IMR-90 (cell line): ENCODE data around the gene QKI. TPM values are rescaled to one million over a fixed set of nuclear protein-coding genes. Genes with fewer than 3 reads are reported as not detected.

Experiments
- ATAC-seq: fragments of 200-7000 bp; cut with Tn5 transposase; 2 replicates; pipeline ENCODE4 v1.9.1; 2020; ENCODE audit warnings: low read depth, mild to moderate bottlenecking, moderate library complexity
- BruUV-seq: library from RNA; stranded (reverse); fragments of 400-500 nt; replicated peaks from 2 replicates; lab custom pipeline; 2021; lab: Mats Ljungman, UMichigan
- CTCF ChIA-PET: fragments of 300-600 bp; formaldehyde crosslinking; extraction: SDS; loops from one replicate; lab custom pipeline; 2021; ENCODE audit warnings: antibody characterized with exemption; lab: Yijun Ruan, JAX
- POLR2A ChIA-PET: fragments of 300-600 bp; sonication (Branson Sonifier 250); formaldehyde crosslinking; loops from one replicate; lab custom pipeline; 2022; ENCODE audit warnings: antibody characterized with exemption; ENCODE audit not compliant: unreplicated experiment; lab: Charles Lee
- DNase-seq: peaks from one replicate; pipeline ENCODE4 v3.0.0; 2013
- H2AFZ ChIP-seq: replicated peaks from 2 replicates; pipeline ENCODE3; 2013; ENCODE audit warnings: low read length, mild to moderate bottlenecking; ENCODE audit not compliant: poor library complexity
- H2AK5ac ChIP-seq: 2 replicates; pipeline ENCODE4 v1.6.1; 2013; ENCODE audit warnings: low read depth, low read length, inconsistent platforms
- H2AK9ac ChIP-seq: replicated peaks from 2 replicates; pipeline ENCODE3; 2013; ENCODE audit warnings: mild to moderate bottlenecking, low read depth, low read length, moderate library complexity; ENCODE audit not compliant: poor library complexity
- H2BK120ac ChIP-seq: 2 replicates; pipeline ENCODE4 v1.6.1; 2013; ENCODE audit warnings: low read depth, low read length, inconsistent platforms
- H2BK15ac ChIP-seq: 3 replicates; pipeline ENCODE4 v1.6.1; 2013; ENCODE audit warnings: low read depth, low read length, inconsistent platforms
- H2BK20ac ChIP-seq: 2 replicates; pipeline ENCODE4 v1.6.1; 2013; ENCODE audit warnings: low read depth, mild to moderate bottlenecking, inconsistent platforms, low read length, moderate library complexity
- H2BK5ac ChIP-seq: 2 replicates; pipeline ENCODE4 v1.6.1; 2013; ENCODE audit warnings: mild to moderate bottlenecking, low read depth, low read length, inconsistent platforms; ENCODE audit not compliant: poor library complexity, severe bottlenecking
- H3K14ac ChIP-seq: replicated peaks from 2 replicates; pipeline ENCODE4 v1.6.1; 2013; ENCODE audit warnings: low read depth, low read length, inconsistent platforms
- H3K18ac ChIP-seq: 2 replicates; pipeline ENCODE4 v1.6.1; 2013; ENCODE audit warnings: low read depth, low read length, control low read depth
- H3K23ac ChIP-seq: 2 replicates; pipeline ENCODE4 v1.6.1; 2013; ENCODE audit warnings: low read depth, low read length, inconsistent platforms
- H3K27ac ChIP-seq: 2 replicates; pipeline ENCODE4 v1.5.1; 2013; ENCODE audit warnings: mild to moderate bottlenecking, control low read depth, low read length; ENCODE audit not compliant: insufficient read depth
- H3K27me3 ChIP-seq: 2 replicates; pipeline ENCODE4 v1.6.1; 2013; ENCODE audit warnings: low read length; ENCODE audit not compliant: control insufficient read depth, insufficient read depth
- H3K36me3 ChIP-seq: 2 replicates; pipeline ENCODE4 v1.6.1; 2013; ENCODE audit warnings: low read length, mixed read lengths; ENCODE audit not compliant: control insufficient read depth, insufficient read depth
- H3K4ac ChIP-seq: 2 replicates; pipeline ENCODE4 v1.6.1; 2013; ENCODE audit warnings: low read depth, low read length, inconsistent platforms
- H3K4me1 ChIP-seq: 2 replicates; pipeline ENCODE4 v1.6.1; 2013; ENCODE audit warnings: low read length, mixed read lengths; ENCODE audit not compliant: control insufficient read depth, insufficient read depth
- H3K4me2 ChIP-seq: 2 replicates; pipeline ENCODE4 v1.6.1; 2013; ENCODE audit warnings: low read depth, mild to moderate bottlenecking, control low read depth, low read length, moderate library complexity
- H3K4me3 ChIP-seq: 2 replicates; pipeline ENCODE4 v1.5.1; 2013; ENCODE audit warnings: low read depth, mild to moderate bottlenecking, control low read depth, low read length, moderate library complexity; ENCODE audit not compliant: insufficient read depth
- H3K56ac ChIP-seq: 2 replicates; pipeline ENCODE4 v1.6.1; 2013; ENCODE audit warnings: low read length, inconsistent platforms; ENCODE audit not compliant: insufficient read depth; ENCODE audit errors: extremely low read depth
- H3K79me1 ChIP-seq, 2 experiments: 2 replicates each; pipeline ENCODE4 v1.6.1; 2013; ENCODE audit warnings: low read length in 2 of 2, inconsistent platforms in 1 of 2, low read depth in 1 of 2
- H3K9ac ChIP-seq: 2 replicates; pipeline ENCODE4 v1.6.1; 2013; ENCODE audit warnings: low read depth, low read length, control low read depth
- H3K9me1 ChIP-seq: 2 replicates; pipeline ENCODE4 v1.6.1; 2013; ENCODE audit warnings: low read length, inconsistent platforms; ENCODE audit not compliant: insufficient read depth
- H3K9me3 ChIP-seq: 2 replicates; pipeline ENCODE4 v1.6.1; 2013; ENCODE audit warnings: low read length; ENCODE audit not compliant: control insufficient read depth, insufficient read depth
- H4K20me1 ChIP-seq: 2 replicates; pipeline ENCODE4 v1.6.1; 2013; ENCODE audit warnings: low read length, inconsistent platforms; ENCODE audit not compliant: insufficient read depth
- H4K5ac ChIP-seq: 2 replicates; pipeline ENCODE4 v1.6.1; 2013; ENCODE audit warnings: mild to moderate bottlenecking, low read depth, low read length, control low read depth
- H4K8ac ChIP-seq, 2 experiments: 2 replicates each; pipeline ENCODE4 v1.6.1; 2013; ENCODE audit warnings: low read depth in 2 of 2, low read length in 2 of 2, control low read depth in 1 of 2, inconsistent platforms in 1 of 2
- H4K91ac ChIP-seq: 2 replicates; pipeline ENCODE4 v1.6.1; 2013; ENCODE audit warnings: low read depth, low read length, inconsistent platforms; ENCODE audit not compliant: insufficient read depth
- BHLHE40 ChIP-seq: fragments of 150-350 bp; IDR thresholded peaks from 2 replicates; pipeline ENCODE4 v1.6.1; 2016; ENCODE audit warnings: mild to moderate bottlenecking, low read depth, low read length
- CHD1 ChIP-seq: IDR thresholded peaks from 2 replicates; pipeline ENCODE4 v1.6.1; 2012; ENCODE audit warnings: low read depth, low read length, improper control_type of control experiment
- FOS ChIP-seq: fragments of 150-350 bp; IDR thresholded peaks from 2 replicates; pipeline ENCODE4 v1.6.1; 2016; ENCODE audit warnings: low read depth, low read length
- MAFK ChIP-seq: IDR thresholded peaks from 2 replicates; pipeline ENCODE4 v1.6.1; 2012; ENCODE audit warnings: low read depth, low read length, improper control_type of control experiment
- MAZ ChIP-seq: IDR thresholded peaks from 2 replicates; pipeline ENCODE4 v1.6.1; 2012; ENCODE audit warnings: low read depth, mild to moderate bottlenecking, low read length, improper control_type of control experiment, moderate library complexity, borderline replicate concordance
- MXI1 ChIP-seq: IDR thresholded peaks from 2 replicates; pipeline ENCODE4 v1.6.1; 2012; ENCODE audit warnings: low read depth, mild to moderate bottlenecking, low read length, moderate library complexity, borderline replicate concordance
- POLR2A ChIP-seq: IDR thresholded peaks from 2 replicates; pipeline ENCODE4 v1.6.1; 2012; ENCODE audit warnings: mild to moderate bottlenecking, low read depth, low read length
- RAD21 ChIP-seq: IDR thresholded peaks from 2 replicates; pipeline ENCODE4 v1.6.1; 2012; ENCODE audit warnings: low read length, improper control_type of control experiment
- RCOR1 ChIP-seq: IDR thresholded peaks from 2 replicates; pipeline ENCODE4 v1.6.1; 2012; ENCODE audit warnings: mild to moderate bottlenecking, low read length, improper control_type of control experiment; ENCODE audit not compliant: insufficient replicate concordance
- RFX5 ChIP-seq: IDR thresholded peaks from 2 replicates; pipeline ENCODE4 v1.8.0; 2012; ENCODE audit warnings: low read depth, mild to moderate bottlenecking, low read length, moderate library complexity
- SMC3 ChIP-seq: fragments of 150-350 bp; IDR thresholded peaks from 2 replicates; pipeline ENCODE4 v1.6.1; 2016; ENCODE audit warnings: low read depth, mild to moderate bottlenecking, antibody characterized with exemption, low read length, moderate library complexity
- WGBS, 2 experiments: methylation state at CpG; one replicate each; pipeline versions ENCODE4 v1.1.5 to v1.1.7; 2013; ENCODE audit warnings: missing lambda C conversion rate in 2 of 2; ENCODE audit not compliant: insufficient read length in 1 of 2; ENCODE audit errors: extremely low coverage in 2 of 2; 5-methylcytosine and 5-hydroxymethylcytosine counted together
- dilution Hi-C: fragments of 300-500 bp; cut with HindIII; formaldehyde crosslinking; loops from one replicate; pipeline ENCODE4 v1.14.3; 2018; ENCODE audit warnings: low sequenced_read_pairs; ENCODE audit not compliant: unreplicated experiment
- in situ Hi-C: fragments of 300-500 bp; cut with MboI; formaldehyde crosslinking; loops from 3 replicates; pipeline ENCODE4 v1.14.3; 2019; ENCODE audit warnings: low sequenced_read_pairs, inconsistent platforms, mixed read lengths
- intact Hi-C: fragments of 100-400 bp; cut with micrococcal nuclease; formaldehyde crosslinking; loops from 2 replicates; pipeline ENCODE4 v1.10.0; 2022
- polyA plus RNA-seq, 3 experiments: library from polyadenylated mRNA; depleted of rRNA; stranded (reverse); fragments of >200 nt; gene quantifications; 2 replicates each; pipeline ENCODE4 v1.2.3, GENCODE V29; 2012; ENCODE audit warnings: low replicate concordance in 1 of 3
- total RNA-seq: library from RNA; depleted of rRNA; stranded (reverse); fragments of >200 nt; gene quantifications from 2 replicates; pipeline ENCODE4 v1.2.3, GENCODE V29; 2012
- TF ChIP-seq, protein P1 (sequence below): fragments of 150-350 bp; IDR thresholded peaks from 2 replicates; pipeline ENCODE4 v1.6.1; 2016; ENCODE audit warnings: low read depth, mild to moderate bottlenecking, low read length, moderate library complexity, borderline replicate concordance
- TF ChIP-seq, protein P2 (sequence below): conservative IDR thresholded peaks from 2 replicates; pipeline ENCODE4 v1.5.1; 2012; ENCODE audit warnings: mild to moderate bottlenecking, low read depth, low read length, improper control_type of control experiment
- TF ChIP-seq, protein P3 (sequence below): fragments of 150-350 bp; IDR thresholded peaks from 2 replicates; pipeline ENCODE4 v1.6.1; 2017; ENCODE audit warnings: mild to moderate bottlenecking, antibody characterized with exemption, low read length, low read depth

Gene QKI
- total and polyA plus RNA-seq, 2 of the 4 experiments (the other 2 are of a cell fraction): 112 to 232 TPM

DNA sequence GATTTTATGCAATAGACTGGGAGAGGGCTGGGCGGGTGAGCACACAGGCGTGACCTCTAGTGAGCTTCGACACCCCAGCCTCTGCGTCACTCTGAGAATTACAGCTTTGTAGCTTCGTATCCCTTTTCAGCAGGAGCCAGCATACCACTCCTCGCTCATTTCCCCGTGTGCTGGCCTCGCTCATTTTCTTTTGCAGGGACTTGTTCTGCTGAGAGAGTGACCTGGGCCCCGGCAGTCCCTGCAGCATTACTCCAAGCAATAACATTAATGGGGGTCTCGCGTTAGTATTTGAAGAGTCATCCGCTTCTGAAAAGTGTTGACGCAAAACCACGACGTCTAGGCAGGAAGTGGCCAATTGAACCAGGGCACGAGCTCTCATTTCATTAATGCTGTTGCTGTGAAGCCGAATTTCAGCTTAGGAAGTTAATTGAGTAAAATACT is 193.7 kb downstream of the QKI start:
- in situ Hi-C loops: no loop called here
- WGBS, 2 experiments: 88% methylated on average over 1 of the region's 17 CpGs; no CpG with 5 or more reads in 1 of the 2 experiments
- no peak overlapping the region for H2AK5ac ChIP-seq

More for the DNA sequence above, 193.7 kb downstream of the QKI start:
- H3K79me1 ChIP-seq: no peaks in the 10 kb centered on the region
- H3K27ac ChIP-seq: no peak overlapping the region
- H4K8ac ChIP-seq: no peak overlapping the region
- H3K4me1 ChIP-seq: peaks cover 2% of the 10 kb centered on the region; the same call in 1 of the 2 replicates
- no peak for DNase-seq
- no peak overlapping the region for H3K14ac ChIP-seq
- H2AK9ac ChIP-seq: no peak overlapping the region
- ATAC-seq: no peak
- TF ChIP-seq RFX5 (no peak), MAZ (no peak), FOS (no peak), POLR2A (no peak), SMC3 (no peak), MXI1 (no peak), MAFK (no peak), RCOR1 (no peak), CHD1 (no peak), RAD21 (no peak), BHLHE40 (no peak)
- TF ChIP-seq, protein P1, sequence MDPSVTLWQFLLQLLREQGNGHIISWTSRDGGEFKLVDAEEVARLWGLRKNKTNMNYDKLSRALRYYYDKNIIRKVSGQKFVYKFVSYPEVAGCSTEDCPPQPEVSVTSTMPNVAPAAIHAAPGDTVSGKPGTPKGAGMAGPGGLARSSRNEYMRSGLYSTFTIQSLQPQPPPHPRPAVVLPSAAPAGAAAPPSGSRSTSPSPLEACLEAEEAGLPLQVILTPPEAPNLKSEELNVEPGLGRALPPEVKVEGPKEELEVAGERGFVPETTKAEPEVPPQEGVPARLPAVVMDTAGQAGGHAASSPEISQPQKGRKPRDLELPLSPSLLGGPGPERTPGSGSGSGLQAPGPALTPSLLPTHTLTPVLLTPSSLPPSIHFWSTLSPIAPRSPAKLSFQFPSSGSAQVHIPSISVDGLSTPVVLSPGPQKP: no peak
- TF ChIP-seq, protein P2, sequence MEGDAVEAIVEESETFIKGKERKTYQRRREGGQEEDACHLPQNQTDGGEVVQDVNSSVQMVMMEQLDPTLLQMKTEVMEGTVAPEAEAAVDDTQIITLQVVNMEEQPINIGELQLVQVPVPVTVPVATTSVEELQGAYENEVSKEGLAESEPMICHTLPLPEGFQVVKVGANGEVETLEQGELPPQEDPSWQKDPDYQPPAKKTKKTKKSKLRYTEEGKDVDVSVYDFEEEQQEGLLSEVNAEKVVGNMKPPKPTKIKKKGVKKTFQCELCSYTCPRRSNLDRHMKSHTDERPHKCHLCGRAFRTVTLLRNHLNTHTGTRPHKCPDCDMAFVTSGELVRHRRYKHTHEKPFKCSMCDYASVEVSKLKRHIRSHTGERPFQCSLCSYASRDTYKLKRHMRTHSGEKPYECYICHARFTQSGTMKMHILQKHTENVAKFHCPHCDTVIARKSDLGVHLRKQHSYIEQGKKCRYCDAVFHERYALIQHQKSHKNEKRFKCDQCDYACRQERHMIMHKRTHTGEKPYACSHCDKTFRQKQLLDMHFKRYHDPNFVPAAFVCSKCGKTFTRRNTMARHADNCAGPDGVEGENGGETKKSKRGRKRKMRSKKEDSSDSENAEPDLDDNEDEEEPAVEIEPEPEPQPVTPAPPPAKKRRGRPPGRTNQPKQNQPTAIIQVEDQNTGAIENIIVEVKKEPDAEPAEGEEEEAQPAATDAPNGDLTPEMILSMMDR: no peak
- TF ChIP-seq, protein P3, sequence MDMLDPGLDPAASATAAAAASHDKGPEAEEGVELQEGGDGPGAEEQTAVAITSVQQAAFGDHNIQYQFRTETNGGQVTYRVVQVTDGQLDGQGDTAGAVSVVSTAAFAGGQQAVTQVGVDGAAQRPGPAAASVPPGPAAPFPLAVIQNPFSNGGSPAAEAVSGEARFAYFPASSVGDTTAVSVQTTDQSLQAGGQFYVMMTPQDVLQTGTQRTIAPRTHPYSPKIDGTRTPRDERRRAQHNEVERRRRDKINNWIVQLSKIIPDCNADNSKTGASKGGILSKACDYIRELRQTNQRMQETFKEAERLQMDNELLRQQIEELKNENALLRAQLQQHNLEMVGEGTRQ: no peak
- no peak overlapping the region for H4K91ac ChIP-seq
- H3K9me3 ChIP-seq: no peaks in the 10 kb centered on the region
- H2BK120ac ChIP-seq: no peak overlapping the region
- ChIA-PET POLR2A (no interaction called here), CTCF (no interaction called here)
- no peak overlapping the region for H3K18ac ChIP-seq
- H2BK20ac ChIP-seq: no peak overlapping the region
- no peak overlapping the region for H3K4me3 ChIP-seq
- H3K4me2 ChIP-seq: no peak overlapping the region
- dilution Hi-C loops: no loop called here
- no TSS peak for BruUV-seq
- no peaks in the 10 kb centered on the region for H3K27me3 ChIP-seq
- no peak overlapping the region for H3K56ac ChIP-seq
- no peak overlapping the region for H3K23ac ChIP-seq
- intact Hi-C loops: no loop called here
- no peaks in the 10 kb centered on the region for H3K36me3 ChIP-seq
- H2AFZ ChIP-seq: no peak overlapping the region
- H2BK5ac ChIP-seq: no peak overlapping the region
- no peak overlapping the region for H4K5ac ChIP-seq
- H3K9ac ChIP-seq: no peak overlapping the region
- no peak overlapping the region for H3K4ac ChIP-seq
- no peaks in the 10 kb centered on the region for H4K20me1 ChIP-seq
- no peak overlapping the region for H2BK15ac ChIP-seq
- no peaks in the 10 kb centered on the region; the same call in 1 of the 2 replicates for H3K9me1 ChIP-seq
